Measurements from ENCODE around the gene CDK5R2. TPM values are rescaled to one million over a fixed set of nuclear protein-coding genes. Genes with fewer than 3 reads are reported as not detected.
A peak's percentile ranks its signal among the peaks of the same experiment; 100 is the strongest.
"Not testable (repeated sequence)": the region's sequence is repeated elsewhere in the genome, so short reads cannot be mapped to it uniquely, and the experiment has no call there.

Gene CDK5R2
- not detected for total RNA-seq

DNA sequence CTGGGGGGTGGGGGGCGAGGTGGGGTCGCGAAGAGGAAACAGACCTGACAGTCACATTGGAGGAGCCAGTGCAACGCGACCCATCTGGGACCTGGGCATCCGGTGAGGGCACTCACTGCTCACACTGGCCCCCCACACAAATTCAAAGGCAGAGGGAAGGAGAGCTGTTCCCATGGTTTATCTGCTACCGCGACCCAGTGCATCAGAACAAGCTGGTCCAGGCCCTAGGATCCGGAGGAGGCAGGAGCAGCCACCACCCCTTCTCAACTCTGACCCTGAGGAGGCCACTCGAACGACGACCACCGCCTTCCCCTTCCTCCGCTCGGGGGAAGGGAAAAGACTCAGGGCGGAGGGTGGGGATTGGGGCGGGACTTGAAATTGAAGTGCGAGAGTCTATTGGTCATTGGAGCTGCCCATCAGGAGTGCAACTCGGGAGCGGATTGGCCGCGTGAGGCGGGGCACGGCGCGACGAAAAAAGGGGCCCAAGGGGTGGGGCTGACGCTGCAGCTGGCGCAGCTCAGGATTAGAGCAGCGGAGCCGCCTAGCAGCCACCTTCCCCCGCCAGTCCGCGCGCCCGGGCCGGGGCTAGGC, at the start of gene CDK5R2:
Gene CDK5R2 (plus strand): TSS at position 526 of the 591 bp plus-strand sequence. CDS start 155 bp downstream, outside the sequence.
- DNase-seq, result peak; percentile 95

DNA sequence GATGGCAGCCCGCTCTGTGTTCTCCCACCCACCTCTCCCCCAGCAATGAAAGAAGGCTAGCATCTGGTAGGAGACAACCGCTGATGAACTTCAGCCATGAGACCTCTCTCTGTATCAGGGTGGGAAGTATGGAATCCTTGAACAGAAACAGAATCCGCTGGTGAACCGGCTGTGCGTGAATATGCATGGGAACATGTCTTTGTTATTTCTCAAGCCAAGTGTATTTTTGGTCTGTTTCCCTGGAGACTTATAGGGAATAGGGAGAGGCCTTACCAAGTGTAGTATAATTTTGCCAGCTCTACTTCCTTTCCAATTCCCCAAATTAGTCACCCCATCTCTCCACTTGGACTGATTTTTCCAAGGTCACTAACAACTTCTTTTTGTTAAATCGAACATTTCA, 48.7 kb upstream of the CDK5R2 start:
- no peak for DNase-seq

DNA sequence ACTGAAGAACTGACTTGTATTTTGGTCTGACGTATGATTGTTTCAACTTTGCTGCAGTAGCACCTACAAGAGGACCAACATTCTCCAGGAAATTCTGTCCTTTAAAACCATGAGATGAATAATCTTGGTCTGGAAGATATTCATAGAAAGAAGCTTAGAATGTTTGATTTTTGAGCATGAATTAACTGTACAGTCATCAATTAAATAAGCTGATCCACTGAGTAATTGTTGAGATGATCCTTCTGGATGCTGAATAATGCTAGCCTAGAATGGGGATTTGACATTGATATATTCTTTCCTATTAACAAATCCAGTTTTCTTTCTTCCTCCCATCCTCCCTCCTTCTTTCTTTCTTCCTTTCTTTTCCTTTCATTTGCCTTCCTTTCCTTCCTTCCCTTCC, 39.0 kb upstream of the CDK5R2 start:
- DNase-seq, result no peak

- DNase-seq, result no peak
Observed at GRCh38 chr2:218924757-218925156, 34.7 kb upstream of the CDK5R2 start.

GRCh38 chr2:218925434-218925833, 34.0 kb upstream of the CDK5R2 start:
- DNase-seq, result no peak

DNA sequence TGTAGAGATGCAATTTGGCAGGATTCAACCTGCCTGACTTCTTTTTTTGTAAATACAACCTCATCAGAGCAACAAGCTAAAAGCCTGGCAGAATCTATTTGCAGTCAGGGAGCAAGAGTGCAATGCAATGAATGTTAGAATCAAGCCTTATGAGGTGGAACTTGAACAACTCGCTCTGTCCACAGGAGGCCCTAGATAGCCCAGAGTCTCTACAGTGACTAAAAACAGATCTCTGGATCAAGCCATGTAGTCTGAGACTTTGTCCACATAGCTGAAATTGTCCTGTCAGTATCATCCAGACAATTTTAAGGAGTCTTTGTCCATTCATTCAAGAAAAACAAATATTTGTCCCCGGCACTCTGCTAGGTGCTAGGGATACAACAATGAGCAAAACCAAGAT, 32.0 kb upstream of the CDK5R2 start:
- DNase-seq, result peak; percentile 40

GRCh38 chr2:218927876-218928275, 31.6 kb upstream of the CDK5R2 start:
- DNase-seq, result no peak

- DNase-seq, result not testable (repeated sequence)
Observed at GRCh38 chr2:218930488-218930887, 29.0 kb upstream of the CDK5R2 start.

DNA sequence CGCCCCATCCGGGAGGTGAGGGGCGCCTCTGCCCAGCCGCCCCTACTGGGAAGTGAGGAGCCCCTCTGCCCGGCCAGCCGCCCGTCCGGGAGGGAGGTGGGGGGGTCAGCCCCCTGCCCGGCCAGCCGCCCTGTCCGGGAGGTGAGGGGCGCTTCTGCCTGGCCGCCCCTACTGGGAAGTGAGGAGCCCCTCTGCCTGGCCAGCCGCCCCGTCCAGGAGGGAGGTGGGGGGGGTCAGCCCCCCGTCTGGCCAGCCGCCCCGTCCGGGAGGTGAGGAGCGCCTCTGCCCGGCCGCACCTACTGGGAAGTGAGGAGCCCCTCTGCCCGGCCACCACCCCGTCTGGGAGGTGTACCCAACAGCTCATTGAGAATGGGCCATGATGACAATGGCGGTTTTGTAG, 27.7 kb upstream of the CDK5R2 start:
- DNase-seq, result not testable (repeated sequence)

DNA sequence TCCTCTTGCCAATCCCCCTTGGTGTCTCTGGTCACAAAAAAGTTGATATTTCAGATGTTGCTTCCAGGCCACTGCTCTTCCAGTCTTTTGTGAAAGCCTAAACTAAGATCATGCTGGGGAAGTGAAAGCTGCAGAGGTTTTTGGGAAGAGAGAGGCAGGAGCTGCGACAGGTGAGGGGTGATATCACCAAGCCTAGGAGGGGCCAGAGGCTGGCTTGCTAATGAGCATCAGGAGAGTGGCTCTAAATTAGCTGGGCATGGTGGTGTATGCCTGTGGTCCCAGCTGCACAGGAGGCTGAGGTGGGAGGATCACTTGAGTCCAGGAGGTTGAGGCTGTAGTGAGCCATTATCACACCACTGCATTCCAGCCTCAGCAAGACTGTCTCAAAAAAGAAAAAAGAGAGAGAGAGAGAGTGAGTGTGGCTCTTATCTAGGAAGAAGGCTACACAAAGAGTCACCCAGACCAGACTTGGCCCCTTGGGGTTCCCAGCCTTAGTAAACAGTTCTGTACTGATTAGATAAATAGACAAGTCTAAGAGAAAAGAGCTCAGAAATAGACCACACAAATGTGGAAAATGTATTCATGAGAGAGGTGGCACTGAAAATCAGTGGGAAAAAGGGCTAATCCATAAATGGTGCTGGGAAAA, 14.6 kb upstream of the CDK5R2 start:
- DNase-seq, result no peak

- DNase-seq, result no peak
Observed at GRCh38 chr2:218946621-218947020, 12.8 kb upstream of the CDK5R2 start.

- no peak for DNase-seq
Observed at GRCh38 chr2:218952160-218952559, 7.3 kb upstream of the CDK5R2 start.

GRCh38 chr2:218953366-218953954, 6.0 kb upstream of the CDK5R2 start:
- DNase-seq, result no peak

DNA sequence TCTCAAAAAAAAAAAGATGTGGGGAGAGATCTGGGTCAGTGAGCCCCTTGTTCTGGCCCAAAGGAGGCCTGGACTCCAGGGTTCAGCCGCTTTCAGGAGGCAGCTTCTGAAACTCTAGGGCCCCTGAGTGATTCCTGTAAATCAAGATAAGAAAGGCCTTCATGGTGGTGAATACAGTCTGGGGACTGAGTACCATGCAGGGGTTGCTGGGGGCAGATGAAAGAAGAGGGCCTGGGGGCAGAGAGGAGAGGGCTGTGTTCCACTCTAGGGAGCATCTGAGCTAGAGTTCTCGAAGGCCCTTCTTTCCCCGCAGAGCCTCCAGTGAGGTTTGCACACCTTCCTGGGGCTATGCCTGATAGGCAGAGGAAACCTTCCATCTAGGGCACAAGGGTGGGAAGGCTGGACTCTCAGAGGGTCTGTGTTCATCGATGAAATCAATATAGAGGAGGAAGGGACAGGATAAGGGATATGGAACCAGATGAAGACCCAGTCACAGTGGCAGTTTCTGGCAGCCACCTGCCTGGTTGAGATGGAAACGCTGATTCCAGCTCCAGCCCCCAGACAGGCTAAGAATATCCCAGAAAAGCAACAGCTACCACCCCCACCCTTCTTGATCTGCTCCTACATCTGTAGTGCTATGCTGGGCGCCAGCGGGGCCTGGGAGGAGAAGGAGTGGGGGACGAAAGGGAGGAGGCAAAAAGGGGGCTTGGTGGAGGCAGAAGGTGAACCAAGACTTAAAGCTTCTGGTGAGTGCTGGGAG, 4.7 kb upstream of the CDK5R2 start:
- no peak for DNase-seq

DNA sequence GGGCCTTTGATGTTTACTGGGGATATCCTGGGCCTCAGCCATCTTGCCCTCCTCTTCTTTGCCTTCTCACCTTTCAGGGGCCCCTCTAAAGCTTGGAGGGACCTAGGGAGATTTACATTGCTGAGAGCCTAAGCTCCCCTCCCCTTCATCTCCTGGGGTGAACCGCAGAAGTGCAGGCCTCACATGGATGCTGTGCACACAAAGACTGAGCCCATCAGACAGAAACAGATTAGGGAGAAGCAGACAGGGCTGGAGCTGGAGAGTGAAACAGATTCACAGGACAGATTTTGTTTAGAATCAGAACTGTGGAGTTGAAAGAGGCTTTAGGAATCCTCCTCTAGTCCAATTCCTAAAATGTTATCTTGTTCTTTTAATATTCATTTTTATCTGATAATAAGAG, 3.4 kb upstream of the CDK5R2 start:
- no peak for DNase-seq

- DNase-seq, result no peak
Observed at GRCh38 chr2:218957671-218958070, 1.8 kb upstream of the CDK5R2 start.

GRCh38 chr2:218958276-218958675, 1.2 kb upstream of the CDK5R2 start:
- DNase-seq, result no peak

DNA sequence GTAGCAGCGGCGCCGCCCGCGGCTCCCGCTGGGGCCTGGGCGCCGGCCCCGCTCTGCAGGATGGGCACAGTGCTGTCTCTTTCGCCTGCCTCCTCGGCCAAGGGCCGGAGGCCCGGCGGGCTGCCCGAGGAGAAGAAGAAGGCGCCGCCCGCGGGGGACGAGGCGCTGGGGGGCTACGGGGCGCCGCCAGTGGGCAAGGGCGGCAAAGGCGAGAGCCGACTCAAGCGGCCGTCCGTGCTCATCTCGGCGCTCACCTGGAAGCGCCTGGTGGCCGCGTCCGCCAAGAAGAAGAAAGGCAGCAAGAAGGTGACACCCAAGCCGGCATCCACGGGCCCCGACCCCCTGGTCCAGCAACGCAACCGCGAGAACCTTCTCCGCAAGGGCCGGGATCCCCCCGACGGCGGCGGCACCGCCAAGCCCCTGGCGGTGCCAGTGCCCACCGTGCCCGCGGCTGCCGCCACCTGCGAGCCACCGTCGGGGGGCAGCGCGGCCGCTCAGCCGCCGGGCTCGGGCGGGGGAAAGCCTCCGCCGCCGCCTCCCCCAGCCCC, 369 bp downstream of the CDK5R2 start:
- DNase-seq, result no peak

DNA sequence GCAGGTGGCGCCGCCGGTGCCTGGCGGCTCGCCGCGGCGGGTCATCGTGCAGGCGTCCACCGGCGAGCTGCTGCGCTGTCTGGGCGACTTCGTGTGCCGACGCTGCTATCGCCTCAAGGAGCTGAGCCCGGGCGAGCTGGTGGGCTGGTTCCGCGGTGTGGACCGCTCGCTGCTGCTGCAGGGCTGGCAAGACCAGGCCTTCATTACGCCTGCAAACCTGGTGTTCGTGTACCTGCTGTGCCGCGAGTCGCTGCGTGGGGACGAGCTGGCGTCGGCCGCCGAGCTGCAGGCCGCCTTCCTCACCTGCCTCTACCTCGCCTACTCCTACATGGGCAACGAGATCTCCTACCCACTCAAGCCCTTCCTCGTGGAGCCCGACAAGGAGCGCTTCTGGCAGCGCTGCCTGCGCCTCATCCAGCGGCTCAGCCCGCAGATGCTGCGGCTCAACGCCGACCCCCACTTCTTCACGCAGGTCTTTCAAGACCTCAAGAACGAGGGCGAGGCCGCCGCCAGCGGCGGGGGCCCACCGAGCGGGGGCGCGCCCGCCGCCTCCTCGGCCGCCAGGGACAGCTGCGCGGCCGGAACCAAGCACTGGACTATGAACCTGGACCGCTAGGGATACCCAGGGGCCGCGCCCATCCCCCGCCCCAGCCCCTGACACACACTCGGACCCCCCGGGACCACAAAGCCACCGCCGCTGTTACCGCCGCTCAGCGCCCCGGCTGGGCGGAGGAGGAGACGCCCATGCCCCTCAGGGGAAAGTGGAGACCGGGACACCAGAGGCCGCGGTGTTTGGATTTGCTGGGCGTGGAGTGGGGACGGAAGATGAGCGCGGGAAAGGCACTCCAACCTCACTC, 1.1 kb downstream of the CDK5R2 start:
- no peak for DNase-seq

DNA sequence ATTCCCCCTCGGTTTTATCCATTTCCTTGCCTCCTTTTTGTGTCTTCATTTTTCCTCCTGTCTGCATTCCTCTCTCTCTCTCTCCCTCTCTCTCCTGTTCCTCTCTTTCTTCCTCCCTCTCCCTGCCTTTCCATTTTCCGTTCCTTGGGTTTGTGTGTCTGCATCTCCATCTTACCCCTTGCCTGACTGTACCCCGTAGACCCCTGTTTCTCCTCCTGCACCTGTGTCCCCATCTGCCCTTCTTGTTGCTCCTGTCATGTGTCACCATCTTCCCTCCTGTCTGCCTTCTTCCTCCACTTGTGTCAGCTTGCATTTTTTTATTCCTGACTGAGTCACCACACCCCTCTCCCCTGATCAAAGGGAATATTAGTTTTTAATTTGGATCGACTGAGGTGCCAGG, 1.8 kb downstream of the CDK5R2 start:
- no peak for DNase-seq

- DNase-seq, result peak; percentile 22
Observed at GRCh38 chr2:218961651-218962570, 2.4 kb downstream of the CDK5R2 start.
